HEK293 (cell line): ENCODE measurements around the gene CDH5.

ENCODE experiments used
- CTCF ChIP-seq: fragments of 450-650 bp; formaldehyde crosslinking; IDR thresholded peaks from 2 replicates; pipeline ENCODE4 v1.5.1; 2016; ENCODE audit warnings: missing biosample characterization, missing genetic modification characterization
- TCF7L2 ChIP-seq: IDR thresholded peaks from 2 replicates; pipeline ENCODE4 v1.6.1; 2011; ENCODE audit warnings: low read depth, mild to moderate bottlenecking, inconsistent platforms, low read length, moderate library complexity, borderline replicate concordance
- ZNF175 ChIP-seq: fragments of 450-650 bp; formaldehyde crosslinking; IDR thresholded peaks from 2 replicates; pipeline ENCODE4 v1.5.1; 2016; ENCODE audit warnings: missing biosample characterization, missing genetic modification characterization
- ZNF433 ChIP-seq: fragments of 450-650 bp; formaldehyde crosslinking; IDR thresholded peaks from 2 replicates; pipeline ENCODE4 v1.5.1; 2016; ENCODE audit warnings: missing biosample characterization, missing genetic modification characterization, low read depth
- ZNF549 ChIP-seq: fragments of 450-650 bp; IDR thresholded peaks from 2 replicates; pipeline ENCODE4 v1.5.1; 2018; ENCODE audit warnings: missing biosample characterization, missing genetic modification characterization, mild to moderate bottlenecking, inconsistent platforms, moderate library complexity
- ZNF558 ChIP-seq: fragments of 450-650 bp; formaldehyde crosslinking; IDR thresholded peaks from 2 replicates; pipeline ENCODE4 v1.5.1; 2016; ENCODE audit warnings: missing biosample characterization, missing genetic modification characterization
- ZNF837 ChIP-seq: fragments of 450-650 bp; formaldehyde crosslinking; IDR thresholded peaks from 2 replicates; pipeline ENCODE4 v1.5.1; 2016; ENCODE audit warnings: missing biosample characterization, missing genetic modification characterization
- TF ChIP-seq, protein P1 (sequence below): sonication (generic); formaldehyde crosslinking; IDR thresholded peaks from 2 replicates; pipeline ENCODE4 v1.8.1; 2022; ENCODE audit warnings: mild to moderate bottlenecking, moderate library complexity, missing genetic modification reagents
- TF ChIP-seq, protein P2 (sequence below): fragments of 450-650 bp; formaldehyde crosslinking; IDR thresholded peaks from 2 replicates; pipeline ENCODE4 v1.5.1; 2016; ENCODE audit warnings: missing biosample characterization, missing genetic modification characterization

GRCh38 chr16:66390346-66391108 lies 24.0 kb downstream of the CDH5 start:
- TF ChIP-seq CTCF (tag by site-specific recombination) (no peak), ZNF433 (tag by site-specific recombination) (no peak), ZNF175 (tag by site-specific recombination) (no peak), TCF7L2 (no peak), ZNF837 (tag by site-specific recombination) (no peak), ZNF549 (no peak), ZNF558 (no peak)
- TF ChIP-seq, protein P1, sequence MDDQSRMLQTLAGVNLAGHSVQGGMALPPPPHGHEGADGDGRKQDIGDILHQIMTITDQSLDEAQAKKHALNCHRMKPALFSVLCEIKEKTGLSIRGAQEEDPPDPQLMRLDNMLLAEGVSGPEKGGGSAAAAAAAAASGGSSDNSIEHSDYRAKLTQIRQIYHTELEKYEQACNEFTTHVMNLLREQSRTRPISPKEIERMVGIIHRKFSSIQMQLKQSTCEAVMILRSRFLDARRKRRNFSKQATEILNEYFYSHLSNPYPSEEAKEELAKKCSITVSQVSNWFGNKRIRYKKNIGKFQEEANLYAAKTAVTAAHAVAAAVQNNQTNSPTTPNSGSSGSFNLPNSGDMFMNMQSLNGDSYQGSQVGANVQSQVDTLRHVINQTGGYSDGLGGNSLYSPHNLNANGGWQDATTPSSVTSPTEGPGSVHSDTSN (CRISPR knock-in tag): no peak
- TF ChIP-seq, protein P2, sequence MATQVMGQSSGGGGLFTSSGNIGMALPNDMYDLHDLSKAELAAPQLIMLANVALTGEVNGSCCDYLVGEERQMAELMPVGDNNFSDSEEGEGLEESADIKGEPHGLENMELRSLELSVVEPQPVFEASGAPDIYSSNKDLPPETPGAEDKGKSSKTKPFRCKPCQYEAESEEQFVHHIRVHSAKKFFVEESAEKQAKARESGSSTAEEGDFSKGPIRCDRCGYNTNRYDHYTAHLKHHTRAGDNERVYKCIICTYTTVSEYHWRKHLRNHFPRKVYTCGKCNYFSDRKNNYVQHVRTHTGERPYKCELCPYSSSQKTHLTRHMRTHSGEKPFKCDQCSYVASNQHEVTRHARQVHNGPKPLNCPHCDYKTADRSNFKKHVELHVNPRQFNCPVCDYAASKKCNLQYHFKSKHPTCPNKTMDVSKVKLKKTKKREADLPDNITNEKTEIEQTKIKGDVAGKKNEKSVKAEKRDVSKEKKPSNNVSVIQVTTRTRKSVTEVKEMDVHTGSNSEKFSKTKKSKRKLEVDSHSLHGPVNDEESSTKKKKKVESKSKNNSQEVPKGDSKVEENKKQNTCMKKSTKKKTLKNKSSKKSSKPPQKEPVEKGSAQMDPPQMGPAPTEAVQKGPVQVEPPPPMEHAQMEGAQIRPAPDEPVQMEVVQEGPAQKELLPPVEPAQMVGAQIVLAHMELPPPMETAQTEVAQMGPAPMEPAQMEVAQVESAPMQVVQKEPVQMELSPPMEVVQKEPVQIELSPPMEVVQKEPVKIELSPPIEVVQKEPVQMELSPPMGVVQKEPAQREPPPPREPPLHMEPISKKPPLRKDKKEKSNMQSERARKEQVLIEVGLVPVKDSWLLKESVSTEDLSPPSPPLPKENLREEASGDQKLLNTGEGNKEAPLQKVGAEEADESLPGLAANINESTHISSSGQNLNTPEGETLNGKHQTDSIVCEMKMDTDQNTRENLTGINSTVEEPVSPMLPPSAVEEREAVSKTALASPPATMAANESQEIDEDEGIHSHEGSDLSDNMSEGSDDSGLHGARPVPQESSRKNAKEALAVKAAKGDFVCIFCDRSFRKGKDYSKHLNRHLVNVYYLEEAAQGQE (tag by site-specific recombination): no peak
